Right cardiac atrium (tissue), 5 donors: Measurements from ENCODE around the gene SCAPER. TPM values are rescaled to one million over a fixed set of nuclear protein-coding genes. Genes with fewer than 3 reads are reported as not detected.
"Not testable (repeated sequence)": the region's sequence is repeated elsewhere in the genome, so short reads cannot be mapped to it uniquely, and the experiment has no call there.

Source experiments
- ATAC-seq, 2 donors: fragments of 200-7000 bp; cut with Tn5 transposase; one replicate each; pipeline versions ENCODE4 v1.8.0 to v1.9.1; 2020; ENCODE audit warnings: moderate library complexity in 2 of 2, mild to moderate bottlenecking in 1 of 2
- DNase-seq, 3 donors: peaks; one replicate each; pipeline ENCODE4 v3.0.0-alpha.2; 2020
- H3K27ac ChIP-seq: one replicate; pipeline ENCODE4 v1.5.1; 2013; ENCODE audit warnings: mild to moderate bottlenecking, low read length, control low read depth, moderate library complexity
- H3K27me3 ChIP-seq: one replicate; pipeline ENCODE4 v1.6.1; 2013; ENCODE audit not compliant: control insufficient read depth, insufficient read depth
- H3K4me1 ChIP-seq: one replicate; pipeline ENCODE4 v1.6.1; 2013; ENCODE audit warnings: low read length; ENCODE audit not compliant: control insufficient read depth, insufficient read depth
- H3K4me3 ChIP-seq: one replicate; pipeline ENCODE4 v1.5.1; 2013; ENCODE audit warnings: low read length, control low read depth
- H3K9me3 ChIP-seq: one replicate; pipeline ENCODE4 v1.6.1; 2013; ENCODE audit warnings: low read length; ENCODE audit not compliant: control insufficient read depth
- WGBS: extraction: QIAGEN DNeasy Blood & Tissue Kit; methylation state at CpG from one replicate; pipeline ENCODE4 v1.1.7; 2013; 5-methylcytosine and 5-hydroxymethylcytosine counted together
- intact Hi-C, 4 donors: fragments of 100-400 bp; cut with DNase I; formaldehyde crosslinking; loops; one replicate each; pipeline versions ENCODE4 v1.11.0 to v1.14.0; 2022 to 2023
- polyA plus RNA-seq: library from polyadenylated mRNA; stranded (reverse); fragments of 200-250 nt; gene quantifications from one replicate; pipeline ENCODE4 v1.2.3, GENCODE V29; 2013
- total RNA-seq, 4 donors: library from RNA; stranded (reverse); fragmentation: NEBNext Ultra II Directional; extraction: Animal tissue kit (Norgen Biotek cat#: 25700); gene quantifications; one replicate each; pipeline ENCODE4 v1.2.1, GENCODE V29; 2021
- donor health status: healthy with polysubstance abuse.
- donor health status: DM: no; HTN: yes; CAD: no.
- donor health status: DM: no; HTN: no; CAD: no.
- donor health status: DM: no; HTN: yes; CAD: no; lungs with severe emphysema.
- donor health status: DM: yes; HTN: yes; CAD: no.

Gene SCAPER
- total and polyA plus RNA-seq, 5 donors = 16.3 to 43.5 (median 36.3) TPM

DNA sequence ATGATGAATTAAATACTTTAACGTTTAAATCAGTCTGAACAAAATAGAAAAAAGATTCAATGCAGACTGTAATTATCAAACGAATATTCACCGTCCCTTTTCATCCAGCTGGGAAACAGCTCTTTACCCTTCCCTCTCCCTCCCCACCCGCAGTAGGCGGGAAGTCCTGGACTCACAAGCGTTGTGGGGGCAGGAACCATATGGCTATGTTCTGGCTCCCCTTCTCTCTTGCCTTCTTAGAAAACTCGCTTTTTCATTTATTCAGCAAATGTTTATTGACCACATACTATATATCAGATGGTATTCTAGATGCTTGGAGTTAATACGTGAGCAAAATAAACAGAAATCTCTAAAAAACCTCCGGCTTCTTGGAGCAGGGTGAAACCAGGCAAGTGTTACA is 715 bp upstream of the SCAPER start:
- DNase-seq (no peak), ATAC-seq (no peak)
- 23% methylated on average over 9 of the region's 9 CpGs for WGBS
- no peaks in the 10 kb centered on the region for H3K9me3 ChIP-seq
- H3K4me3 ChIP-seq = peak overlapping the region; percentile 78
- no peaks in the 10 kb centered on the region for H3K27me3 ChIP-seq
- intact Hi-C loops = no loop called here
- no peaks in the 10 kb centered on the region for H3K4me1 ChIP-seq
- H3K27ac ChIP-seq = peak overlapping the region; percentile 86

DNA sequence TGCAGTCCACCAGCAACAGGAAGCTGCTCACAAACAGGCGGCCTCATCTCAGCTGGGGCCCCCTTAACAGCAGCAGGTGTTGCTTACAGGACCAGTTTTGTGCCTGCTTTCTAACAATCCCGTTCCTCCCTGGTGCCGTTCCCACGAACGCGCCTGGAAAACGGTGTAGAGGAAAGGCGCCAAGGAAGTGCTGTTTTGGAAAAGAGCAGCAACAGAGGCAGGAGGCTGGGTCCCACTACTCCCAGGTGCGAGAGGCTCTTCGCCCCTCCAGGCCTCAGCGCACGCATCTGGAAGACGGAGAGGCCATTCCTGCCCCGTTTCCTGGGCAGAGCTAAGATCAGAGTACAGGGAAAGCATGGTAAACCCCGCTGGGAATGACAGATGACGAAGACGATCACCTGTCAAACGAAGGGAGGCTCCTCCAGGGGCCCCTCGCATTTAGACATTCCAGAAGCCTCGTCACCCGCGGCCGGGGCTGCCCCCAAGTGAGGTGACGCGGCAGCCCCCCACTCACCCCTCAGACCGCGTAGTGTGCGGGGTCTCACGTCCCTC is 603 bp downstream of the SCAPER start:
- H3K4me1 ChIP-seq = no peaks in the 10 kb centered on the region
- H3K27me3 ChIP-seq = no peaks in the 10 kb centered on the region
- ATAC-seq (peak; percentile 41 to 42), DNase-seq (peak in 1 of 3 donors; percentile 57)
- 1% methylated on average over 29 of the region's 29 CpGs for WGBS
- no peaks in the 10 kb centered on the region for H3K9me3 ChIP-seq
- intact Hi-C loops = no loop called here
- peak overlapping the region; percentile 78 for H3K4me3 ChIP-seq
- H3K27ac ChIP-seq = peak overlapping the region; percentile 86

DNA sequence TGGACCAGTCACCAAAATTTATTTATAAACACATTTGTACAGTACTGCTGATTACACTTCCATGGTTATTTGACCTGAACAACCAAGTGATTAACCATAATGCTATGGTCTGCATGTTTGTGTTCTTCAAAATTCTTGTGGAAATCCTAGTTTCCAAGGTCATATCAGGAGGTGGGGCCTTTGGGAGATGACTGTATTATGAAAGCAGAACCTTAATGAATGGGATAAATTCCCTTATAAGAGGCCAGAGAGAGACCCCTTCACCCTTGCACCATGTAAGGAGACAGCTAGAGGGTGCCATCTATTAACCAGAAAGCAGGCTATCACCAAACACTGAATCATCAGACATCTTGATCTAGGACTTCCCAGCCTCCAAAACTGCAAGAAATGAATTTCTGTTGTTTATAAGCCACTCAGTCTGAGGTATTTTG is 1.9 kb downstream of the SCAPER start:
- ATAC-seq = no peak
- Histone ChIP-seq H3K27me3 (no peaks in the 10 kb centered on the region), H3K4me3 (no peak overlapping the region), H3K9me3 (no peaks in the 10 kb centered on the region), H3K4me1 (no peaks in the 10 kb centered on the region), H3K27ac (peak overlapping the region; percentile 71)
- intact Hi-C loops = no loop called here
- no peak for DNase-seq

DNA sequence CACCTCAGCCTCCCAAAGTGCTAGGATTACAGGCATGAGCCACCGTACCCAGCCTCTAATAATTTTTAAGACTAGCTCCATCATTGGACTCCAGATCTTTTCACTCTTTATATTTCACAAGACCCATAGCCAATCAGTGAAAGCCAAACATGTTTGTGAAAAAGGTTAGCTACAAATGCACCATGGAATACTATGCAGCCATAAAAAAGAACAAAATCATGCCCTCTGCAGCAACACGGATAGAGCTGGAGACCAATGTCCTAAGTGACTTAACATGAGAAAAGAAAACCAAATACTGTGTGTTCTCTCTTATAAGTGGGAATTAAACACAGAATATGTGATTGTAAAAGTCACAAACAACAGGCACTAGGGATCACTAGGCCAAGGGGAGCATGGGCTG is 3.2 kb downstream of the SCAPER start:
- Histone ChIP-seq H3K9me3 (no peaks in the 10 kb centered on the region), H3K4me1 (no peaks in the 10 kb centered on the region), H3K27ac (no peak overlapping the region), H3K27me3 (no peaks in the 10 kb centered on the region), H3K4me3 (no peak overlapping the region)
- no peak for ATAC-seq
- WGBS = 97% methylated on average over 2 of the region's 2 CpGs
- DNase-seq = no peak
- intact Hi-C loops = no loop called here

GRCh38 chr15:76899931-76900310 is 5.2 kb downstream of the SCAPER start:
- intact Hi-C loops, H3K9me3 ChIP-seq, ATAC-seq, H3K27me3 ChIP-seq, DNase-seq, H3K4me3 ChIP-seq, H3K27ac ChIP-seq, H3K4me1 ChIP-seq: not testable (repeated sequence)
- WGBS = 75% methylated on average over 3 of the region's 6 CpGs

DNA sequence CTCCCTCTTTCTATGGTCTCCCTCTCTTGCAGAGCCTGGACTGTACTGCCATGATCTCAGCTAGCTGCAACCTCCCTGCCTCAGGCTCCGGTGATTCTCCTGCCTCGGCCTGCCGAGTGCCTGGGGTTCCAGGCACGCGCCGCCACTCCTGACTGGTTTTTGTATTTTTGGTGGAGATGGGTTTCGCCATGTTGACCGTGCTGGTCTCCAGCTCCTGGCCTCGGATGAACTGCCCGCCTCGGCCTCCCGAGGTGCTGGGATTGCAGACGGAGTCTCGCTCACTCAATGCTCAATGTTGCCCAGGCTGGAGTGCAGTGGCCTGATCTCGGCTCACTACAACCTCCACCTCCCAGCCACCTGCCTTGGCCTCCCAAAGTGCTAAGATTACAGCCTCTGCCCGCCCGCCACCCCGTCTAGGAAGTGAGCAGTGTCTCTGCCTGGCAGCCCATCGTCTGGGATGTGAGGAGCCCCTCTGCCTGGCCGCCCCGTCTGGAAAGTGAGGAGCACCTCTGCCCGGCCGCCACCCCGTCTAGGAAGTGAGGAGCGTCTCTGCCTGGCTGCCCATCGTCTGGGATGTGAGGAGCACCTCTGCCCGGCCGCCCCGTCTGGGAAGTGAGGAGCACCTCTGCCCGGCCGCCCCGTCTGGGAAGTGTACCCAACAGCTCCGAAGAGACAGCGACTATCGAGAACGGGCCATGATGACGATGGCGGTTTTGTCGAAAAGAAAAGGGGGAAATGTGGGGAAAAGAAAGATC is 5.8 kb downstream of the SCAPER start:
- DNase-seq, H3K27ac ChIP-seq, ATAC-seq, H3K27me3 ChIP-seq, H3K4me1 ChIP-seq, H3K9me3 ChIP-seq, H3K4me3 ChIP-seq, intact Hi-C loops: not testable (repeated sequence)
- 93% methylated on average over 39 of the region's 39 CpGs for WGBS

DNA sequence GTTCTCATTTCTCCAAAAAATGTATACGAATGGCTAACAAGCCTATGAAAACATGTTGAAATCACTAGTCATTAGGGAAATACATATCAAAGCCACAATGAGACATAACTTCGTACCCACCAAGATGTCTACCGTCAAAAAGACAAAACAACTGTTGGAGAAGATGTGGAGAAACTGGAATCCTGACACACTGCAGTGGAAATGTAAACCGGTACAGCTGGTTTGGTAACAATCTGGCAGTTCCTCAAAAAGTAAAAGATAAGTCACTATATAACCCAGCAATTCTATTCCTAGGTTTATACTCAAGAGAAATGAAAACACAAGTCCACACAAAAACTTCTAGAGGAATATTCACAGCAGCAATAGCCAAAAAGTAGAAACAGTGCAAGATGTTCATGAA is 7.0 kb downstream of the SCAPER start:
- H3K9me3 ChIP-seq = no peaks in the 10 kb centered on the region
- no peaks in the 10 kb centered on the region for H3K27me3 ChIP-seq
- no peaks in the 10 kb centered on the region for H3K4me1 ChIP-seq
- ATAC-seq (no peak), DNase-seq (no peak)
- no peak overlapping the region for H3K27ac ChIP-seq
- 90% methylated on average over 4 of the region's 4 CpGs for WGBS
- intact Hi-C loops = no loop called here
- H3K4me3 ChIP-seq = no peak overlapping the region

GRCh38 chr15:76894174-76894573 is 11.0 kb downstream of the SCAPER start:
- WGBS = 91% methylated on average over 2 of the region's 2 CpGs
- DNase-seq = no peak
- H3K27me3 ChIP-seq = no peaks in the 10 kb centered on the region
- no peak overlapping the region for H3K27ac ChIP-seq
- H3K4me3 ChIP-seq = no peak overlapping the region
- no peaks in the 10 kb centered on the region for H3K9me3 ChIP-seq
- ATAC-seq = no peak
- intact Hi-C loops = no loop called here
- no peaks in the 10 kb centered on the region for H3K4me1 ChIP-seq

DNA sequence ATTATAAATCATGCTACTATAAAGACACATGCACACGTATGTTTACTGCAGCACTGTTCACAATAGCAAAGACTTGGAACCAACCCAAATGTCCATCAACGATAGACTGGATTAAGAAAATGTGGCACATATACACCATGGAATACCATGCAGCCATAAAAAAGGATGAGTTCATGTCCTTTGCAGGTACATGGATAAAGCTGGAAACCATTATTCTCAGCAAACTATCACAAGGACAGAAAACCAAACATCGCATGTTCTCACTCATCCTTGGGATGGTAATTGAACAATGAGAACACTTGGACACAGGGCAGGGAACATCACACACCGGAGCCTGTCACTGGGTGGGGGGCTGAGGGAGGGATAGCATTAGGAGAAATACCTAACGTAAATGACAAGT is 12.3 kb downstream of the SCAPER start:
- H3K9me3 ChIP-seq, H3K4me3 ChIP-seq, H3K4me1 ChIP-seq, H3K27ac ChIP-seq, DNase-seq, H3K27me3 ChIP-seq, intact Hi-C loops, ATAC-seq: not testable (repeated sequence)
- 94% methylated on average over 5 of the region's 5 CpGs for WGBS

DNA sequence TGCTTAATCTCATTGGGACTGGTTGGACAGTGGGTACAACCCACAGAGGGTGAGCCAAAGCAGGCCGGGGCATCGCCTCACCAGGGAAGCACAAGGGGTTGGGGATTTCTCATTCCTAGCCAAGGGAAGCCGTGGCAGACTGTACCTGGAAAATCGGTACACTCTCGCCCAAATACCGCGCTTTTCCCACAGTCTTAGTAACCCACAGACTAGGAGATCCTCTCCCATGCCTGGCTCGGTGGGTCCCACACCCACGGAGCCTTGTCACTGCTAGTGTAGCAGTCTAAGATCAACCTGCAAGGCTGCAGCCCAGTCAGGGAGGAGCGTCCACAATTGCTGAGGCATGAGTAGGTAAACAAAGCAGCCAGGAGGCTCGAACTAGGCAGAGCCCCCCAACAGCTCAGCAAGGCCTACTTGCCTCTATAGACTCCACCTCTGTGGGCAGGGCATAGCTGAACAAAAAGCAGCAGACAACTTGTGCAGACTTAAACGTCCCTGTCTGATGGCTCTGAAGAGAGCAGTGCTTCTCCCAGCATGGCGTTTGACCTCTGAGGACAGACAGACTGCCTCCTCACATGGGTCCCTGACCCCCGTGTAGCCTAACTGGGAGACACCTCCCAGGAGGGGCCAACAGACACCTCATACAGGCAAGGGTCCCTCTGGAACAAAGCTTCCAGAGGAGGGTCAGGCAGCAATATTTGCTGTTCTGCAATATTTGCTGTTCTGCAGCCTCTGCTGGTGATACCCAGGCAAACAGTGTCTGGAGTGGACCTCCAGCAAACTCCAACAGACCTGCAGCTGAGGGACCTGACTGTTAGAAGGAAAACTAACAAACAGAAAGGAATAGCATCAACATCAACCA is 17.6 kb downstream of the SCAPER start:
- intact Hi-C loops, DNase-seq, H3K27ac ChIP-seq, H3K4me1 ChIP-seq, H3K9me3 ChIP-seq, H3K27me3 ChIP-seq, H3K4me3 ChIP-seq, ATAC-seq: not testable (repeated sequence)
- WGBS = 94% methylated on average over 14 of the region's 14 CpGs

DNA sequence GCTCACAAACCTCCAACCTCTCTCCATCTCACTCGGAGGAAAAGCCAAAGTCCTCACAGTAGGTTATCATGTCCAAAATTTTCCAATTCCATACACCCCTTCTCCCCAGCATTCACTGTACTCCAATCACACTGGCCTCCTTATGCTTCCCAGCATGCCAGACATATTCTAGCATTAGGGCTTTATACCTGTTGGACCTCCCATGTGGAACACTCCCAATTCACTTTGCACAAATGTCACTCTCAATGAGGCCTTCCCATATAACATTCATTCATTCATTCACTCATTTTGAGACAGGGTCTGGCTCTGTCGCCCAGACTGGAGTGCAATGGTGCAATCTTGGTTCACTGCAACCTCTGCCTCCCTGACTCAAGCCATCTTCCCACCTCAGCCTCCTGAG is 19.9 kb downstream of the SCAPER start:
- no peak for ATAC-seq
- WGBS = 97% methylated on average over 2 of the region's 2 CpGs
- Histone ChIP-seq H3K27me3 (no peaks in the 10 kb centered on the region), H3K4me3 (no peak overlapping the region), H3K4me1 (no peaks in the 10 kb centered on the region), H3K9me3 (no peaks in the 10 kb centered on the region), H3K27ac (no peak overlapping the region)
- DNase-seq = no peak
- intact Hi-C loops = no loop called here
